IMR-90 (cell line): ENCODE data around the gene HTR1D. TPM values are rescaled to one million over a fixed set of nuclear protein-coding genes. Genes with fewer than 3 reads are reported as not detected.

Source experiments
- ATAC-seq: fragments of 200-7000 bp; cut with Tn5 transposase; 2 replicates; pipeline ENCODE4 v1.9.1; 2020; ENCODE audit warnings: low read depth, mild to moderate bottlenecking, moderate library complexity
- BruUV-seq: library from RNA; stranded (reverse); fragments of 400-500 nt; replicated peaks from 2 replicates; lab custom pipeline; 2021; lab: Mats Ljungman, UMichigan
- CTCF ChIA-PET: fragments of 300-600 bp; formaldehyde crosslinking; extraction: SDS; loops from one replicate; lab custom pipeline; 2021; ENCODE audit warnings: antibody characterized with exemption; lab: Yijun Ruan, JAX
- POLR2A ChIA-PET: fragments of 300-600 bp; sonication (Branson Sonifier 250); formaldehyde crosslinking; loops from one replicate; lab custom pipeline; 2022; ENCODE audit warnings: antibody characterized with exemption; ENCODE audit not compliant: unreplicated experiment; lab: Charles Lee
- DNase-seq: peaks from one replicate; pipeline ENCODE4 v3.0.0; 2013
- H2AFZ ChIP-seq: replicated peaks from 2 replicates; pipeline ENCODE3; 2013; ENCODE audit warnings: low read length, mild to moderate bottlenecking; ENCODE audit not compliant: poor library complexity
- H2AK5ac ChIP-seq: 2 replicates; pipeline ENCODE4 v1.6.1; 2013; ENCODE audit warnings: low read depth, low read length, inconsistent platforms
- H2AK9ac ChIP-seq: replicated peaks from 2 replicates; pipeline ENCODE3; 2013; ENCODE audit warnings: mild to moderate bottlenecking, low read depth, low read length, moderate library complexity; ENCODE audit not compliant: poor library complexity
- H2BK120ac ChIP-seq: 2 replicates; pipeline ENCODE4 v1.6.1; 2013; ENCODE audit warnings: low read depth, low read length, inconsistent platforms
- H2BK15ac ChIP-seq: 3 replicates; pipeline ENCODE4 v1.6.1; 2013; ENCODE audit warnings: low read depth, low read length, inconsistent platforms
- H2BK20ac ChIP-seq: 2 replicates; pipeline ENCODE4 v1.6.1; 2013; ENCODE audit warnings: low read depth, mild to moderate bottlenecking, inconsistent platforms, low read length, moderate library complexity
- H2BK5ac ChIP-seq: 2 replicates; pipeline ENCODE4 v1.6.1; 2013; ENCODE audit warnings: mild to moderate bottlenecking, low read depth, low read length, inconsistent platforms; ENCODE audit not compliant: poor library complexity, severe bottlenecking
- H3K14ac ChIP-seq: replicated peaks from 2 replicates; pipeline ENCODE4 v1.6.1; 2013; ENCODE audit warnings: low read depth, low read length, inconsistent platforms
- H3K18ac ChIP-seq: 2 replicates; pipeline ENCODE4 v1.6.1; 2013; ENCODE audit warnings: low read depth, low read length, control low read depth
- H3K23ac ChIP-seq: 2 replicates; pipeline ENCODE4 v1.6.1; 2013; ENCODE audit warnings: low read depth, low read length, inconsistent platforms
- H3K27ac ChIP-seq: 2 replicates; pipeline ENCODE4 v1.5.1; 2013; ENCODE audit warnings: mild to moderate bottlenecking, control low read depth, low read length; ENCODE audit not compliant: insufficient read depth
- H3K27me3 ChIP-seq: 2 replicates; pipeline ENCODE4 v1.6.1; 2013; ENCODE audit warnings: low read length; ENCODE audit not compliant: control insufficient read depth, insufficient read depth
- H3K36me3 ChIP-seq: 2 replicates; pipeline ENCODE4 v1.6.1; 2013; ENCODE audit warnings: low read length, mixed read lengths; ENCODE audit not compliant: control insufficient read depth, insufficient read depth
- H3K4ac ChIP-seq: 2 replicates; pipeline ENCODE4 v1.6.1; 2013; ENCODE audit warnings: low read depth, low read length, inconsistent platforms
- H3K4me1 ChIP-seq: 2 replicates; pipeline ENCODE4 v1.6.1; 2013; ENCODE audit warnings: low read length, mixed read lengths; ENCODE audit not compliant: control insufficient read depth, insufficient read depth
- H3K4me2 ChIP-seq: 2 replicates; pipeline ENCODE4 v1.6.1; 2013; ENCODE audit warnings: low read depth, mild to moderate bottlenecking, control low read depth, low read length, moderate library complexity
- H3K4me3 ChIP-seq: 2 replicates; pipeline ENCODE4 v1.5.1; 2013; ENCODE audit warnings: low read depth, mild to moderate bottlenecking, control low read depth, low read length, moderate library complexity; ENCODE audit not compliant: insufficient read depth
- H3K56ac ChIP-seq: 2 replicates; pipeline ENCODE4 v1.6.1; 2013; ENCODE audit warnings: low read length, inconsistent platforms; ENCODE audit not compliant: insufficient read depth; ENCODE audit errors: extremely low read depth
- H3K79me1 ChIP-seq, 2 experiments: 2 replicates each; pipeline ENCODE4 v1.6.1; 2013; ENCODE audit warnings: low read length in 2 of 2, inconsistent platforms in 1 of 2, low read depth in 1 of 2
- H3K9ac ChIP-seq: 2 replicates; pipeline ENCODE4 v1.6.1; 2013; ENCODE audit warnings: low read depth, low read length, control low read depth
- H3K9me1 ChIP-seq: 2 replicates; pipeline ENCODE4 v1.6.1; 2013; ENCODE audit warnings: low read length, inconsistent platforms; ENCODE audit not compliant: insufficient read depth
- H3K9me3 ChIP-seq: 2 replicates; pipeline ENCODE4 v1.6.1; 2013; ENCODE audit warnings: low read length; ENCODE audit not compliant: control insufficient read depth, insufficient read depth
- H4K20me1 ChIP-seq: 2 replicates; pipeline ENCODE4 v1.6.1; 2013; ENCODE audit warnings: low read length, inconsistent platforms; ENCODE audit not compliant: insufficient read depth
- H4K5ac ChIP-seq: 2 replicates; pipeline ENCODE4 v1.6.1; 2013; ENCODE audit warnings: mild to moderate bottlenecking, low read depth, low read length, control low read depth
- H4K8ac ChIP-seq, 2 experiments: 2 replicates each; pipeline ENCODE4 v1.6.1; 2013; ENCODE audit warnings: low read depth in 2 of 2, low read length in 2 of 2, control low read depth in 1 of 2, inconsistent platforms in 1 of 2
- H4K91ac ChIP-seq: 2 replicates; pipeline ENCODE4 v1.6.1; 2013; ENCODE audit warnings: low read depth, low read length, inconsistent platforms; ENCODE audit not compliant: insufficient read depth
- CEBPB ChIP-seq: IDR thresholded peaks from 2 replicates; pipeline ENCODE4 v1.6.1; 2012; ENCODE audit warnings: low read depth, low read length, improper control_type of control experiment
- CTCF ChIP-seq: conservative IDR thresholded peaks from 2 replicates; pipeline ENCODE4 v1.5.1; 2012; ENCODE audit warnings: mild to moderate bottlenecking, low read depth, low read length, improper control_type of control experiment
- FOS ChIP-seq: fragments of 150-350 bp; IDR thresholded peaks from 2 replicates; pipeline ENCODE4 v1.6.1; 2016; ENCODE audit warnings: low read depth, low read length
- MAFK ChIP-seq: IDR thresholded peaks from 2 replicates; pipeline ENCODE4 v1.6.1; 2012; ENCODE audit warnings: low read depth, low read length, improper control_type of control experiment
- NFE2L2 ChIP-seq: fragments of 150-350 bp; IDR thresholded peaks from 2 replicates; pipeline ENCODE4 v1.6.1; 2016; ENCODE audit warnings: low read depth, mild to moderate bottlenecking, low read length
- SMC3 ChIP-seq: fragments of 150-350 bp; IDR thresholded peaks from 2 replicates; pipeline ENCODE4 v1.6.1; 2016; ENCODE audit warnings: low read depth, mild to moderate bottlenecking, antibody characterized with exemption, low read length, moderate library complexity
- WGBS, 2 experiments: methylation state at CpG; one replicate each; pipeline versions ENCODE4 v1.1.5 to v1.1.7; 2013; ENCODE audit warnings: missing lambda C conversion rate in 2 of 2; ENCODE audit not compliant: insufficient read length in 1 of 2; ENCODE audit errors: extremely low coverage in 2 of 2; 5-methylcytosine and 5-hydroxymethylcytosine counted together
- dilution Hi-C: fragments of 300-500 bp; cut with HindIII; formaldehyde crosslinking; loops from one replicate; pipeline ENCODE4 v1.14.3; 2018; ENCODE audit warnings: low sequenced_read_pairs; ENCODE audit not compliant: unreplicated experiment
- in situ Hi-C: fragments of 300-500 bp; cut with MboI; formaldehyde crosslinking; loops from 3 replicates; pipeline ENCODE4 v1.14.3; 2019; ENCODE audit warnings: low sequenced_read_pairs, inconsistent platforms, mixed read lengths
- intact Hi-C: fragments of 100-400 bp; cut with micrococcal nuclease; formaldehyde crosslinking; loops from 2 replicates; pipeline ENCODE4 v1.10.0; 2022
- polyA plus RNA-seq, 3 experiments: library from polyadenylated mRNA; depleted of rRNA; stranded (reverse); fragments of >200 nt; gene quantifications; 2 replicates each; pipeline ENCODE4 v1.2.3, GENCODE V29; 2012; ENCODE audit warnings: low replicate concordance in 1 of 3
- total RNA-seq: library from RNA; depleted of rRNA; stranded (reverse); fragments of >200 nt; gene quantifications from 2 replicates; pipeline ENCODE4 v1.2.3, GENCODE V29; 2012

Gene HTR1D
- total and polyA plus RNA-seq, 2 of the 4 experiments (the other 2 are of a cell fraction): 0.03 to 0.18 TPM

GRCh38 chr1:23184212-23184934 lies 32.9 kb downstream of the HTR1D start (continued):
- TF ChIP-seq FOS: no peak
- peak; percentile 85 for TF ChIP-seq SMC3
- TF ChIP-seq CEBPB: no peak

GRCh38 chr1:23179862-23180261 lies 37.4 kb downstream of the HTR1D start:
- H2BK120ac ChIP-seq: no peak overlapping the region
- BruUV-seq: no TSS peak
- TF ChIP-seq CTCF (no peak), NFE2L2 (no peak), MAFK (no peak)
- dilution Hi-C loops: no loop called here
- peaks cover 8 to 15% of the 10 kb centered on the region in 2 experiments; a peak in 3 of 4 replicates for H3K79me1 ChIP-seq
- H3K14ac ChIP-seq: no peak overlapping the region
- no peak overlapping the region for H2AK9ac ChIP-seq
- no peak overlapping the region for H4K5ac ChIP-seq
- WGBS, 2 experiments: 100% methylated on average over 1 of the region's 2 CpGs; no CpG with 5 or more reads in 1 of the 2 experiments
- no peak overlapping the region for H3K27ac ChIP-seq
- H2BK15ac ChIP-seq: no peak overlapping the region
- in situ Hi-C loops: loop anchor here (5.0 kb wide), 1 partner anchor 97 kb away; no protein-coding TSS in a partner anchor
- H3K36me3 ChIP-seq: no peaks in the 10 kb centered on the region
- no peak overlapping the region for H3K23ac ChIP-seq
- no peak overlapping the region for H4K8ac ChIP-seq
- H3K9me3 ChIP-seq: no peaks in the 10 kb centered on the region
- H2AK5ac ChIP-seq: no peak overlapping the region
- H3K4me2 ChIP-seq: no peak overlapping the region
- ChIA-PET POLR2A (no interaction called here), CTCF (no interaction called here)
- no peak overlapping the region for H3K56ac ChIP-seq
- H2AFZ ChIP-seq: no peak overlapping the region
- H3K27me3 ChIP-seq: no peaks in the 10 kb centered on the region
- no peak for ATAC-seq
- H3K18ac ChIP-seq: no peak overlapping the region
- no peak overlapping the region for H3K4me3 ChIP-seq
- no peaks in the 10 kb centered on the region for H4K20me1 ChIP-seq
- H2BK5ac ChIP-seq: no peak overlapping the region
- H3K9me1 ChIP-seq: peaks cover 5% of the 10 kb centered on the region; the same call in 1 of the 2 replicates
- H2BK20ac ChIP-seq: no peak overlapping the region
- no peak overlapping the region for H3K4ac ChIP-seq
- intact Hi-C loops: loop anchor here (10.0 kb wide), 1 partner anchor 355 kb away; the partner anchor contains the start of gene E2F2
- no peak overlapping the region for H3K9ac ChIP-seq
- H4K91ac ChIP-seq: no peak overlapping the region
- no peak for DNase-seq
- H3K4me1 ChIP-seq: peaks cover 5% of the 10 kb centered on the region
